ENCODE measurements around the gene HMG20A.
A peak's percentile ranks its signal among the peaks of the same experiment; 100 is the strongest.
"Not testable (repeated sequence)": the region's sequence is repeated elsewhere in the genome, so short reads cannot be mapped to it uniquely, and the experiment has no call there.

The HMG20A gene

DNA sequence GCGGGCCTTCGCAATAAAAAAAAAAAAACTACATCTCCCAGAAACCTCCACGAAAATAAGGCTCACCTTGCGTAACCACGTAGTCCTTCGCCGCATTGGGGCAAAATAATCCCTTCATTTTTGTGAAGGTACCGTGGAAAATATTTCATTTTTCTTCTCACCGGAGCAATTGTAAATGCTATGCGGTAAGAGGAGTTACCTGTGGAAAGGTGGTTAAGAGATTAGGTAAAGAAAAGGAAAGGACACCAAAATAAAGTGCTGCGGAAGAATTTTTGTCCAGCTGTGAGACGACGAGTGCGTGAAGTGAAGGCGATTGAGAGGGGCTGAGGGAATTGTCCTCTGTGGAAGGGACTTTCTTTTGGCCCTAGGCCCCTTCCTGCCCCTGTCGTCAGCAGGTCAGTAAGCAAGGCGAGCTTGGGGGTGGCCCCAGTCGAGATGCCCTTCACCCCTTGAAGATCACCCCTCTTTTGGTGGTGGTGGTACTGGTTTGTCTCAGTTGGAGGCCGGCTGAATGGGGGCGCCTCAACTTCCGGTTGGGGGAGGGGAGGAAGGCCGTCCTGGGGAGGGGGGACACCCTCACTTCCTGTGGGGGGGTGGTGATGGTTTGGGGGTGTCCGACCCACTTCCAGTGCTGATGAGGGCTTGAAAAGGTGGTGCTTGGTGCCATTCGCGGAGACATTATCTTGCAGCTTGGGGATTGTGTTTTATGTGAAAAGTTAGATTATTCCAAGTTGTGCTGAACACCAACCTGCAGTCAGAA is at the start of gene HMG20A:
TSS of gene HMG20A (plus strand) at position 279 of the 760 bp plus-strand sequence. CDS start 37,520 bp downstream, outside the sequence.
- DNase-seq (ENCODE audit: low spot score) = peak; percentile 87

DNA sequence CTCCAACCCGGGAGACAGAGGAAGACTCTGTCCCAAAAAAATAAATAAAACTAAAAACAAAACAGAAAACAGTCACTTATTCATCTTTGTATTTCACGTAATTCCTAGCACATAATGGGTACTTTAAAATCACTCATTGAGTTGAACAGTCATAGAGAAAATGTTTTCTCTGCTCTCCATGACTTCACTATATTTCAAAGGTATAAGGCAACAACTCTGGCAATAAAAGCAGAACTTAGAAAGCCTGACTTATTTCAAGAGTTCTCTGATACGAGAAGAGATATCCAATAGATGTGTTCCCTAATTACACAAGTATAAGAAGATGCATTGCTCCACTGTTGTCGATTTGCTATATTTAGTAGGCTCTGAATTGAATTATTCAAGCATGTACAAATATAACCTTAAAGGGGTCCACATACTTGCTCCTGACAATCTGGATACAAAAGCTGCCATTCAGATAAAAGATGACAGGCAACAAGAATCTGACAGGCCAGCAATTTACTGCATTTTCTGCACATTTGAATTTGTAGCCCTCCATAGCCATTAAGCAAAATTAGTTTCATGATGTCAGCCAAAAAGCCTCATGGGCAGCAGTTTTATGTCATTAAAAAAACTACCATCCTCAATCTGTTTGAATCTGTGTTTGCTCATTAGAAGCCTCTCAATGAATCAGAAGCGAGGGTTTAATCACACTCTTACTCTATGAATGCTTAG is 48.7 kb upstream of the HMG20A start:
- DNase-seq (ENCODE audit: low spot score) = no peak

DNA sequence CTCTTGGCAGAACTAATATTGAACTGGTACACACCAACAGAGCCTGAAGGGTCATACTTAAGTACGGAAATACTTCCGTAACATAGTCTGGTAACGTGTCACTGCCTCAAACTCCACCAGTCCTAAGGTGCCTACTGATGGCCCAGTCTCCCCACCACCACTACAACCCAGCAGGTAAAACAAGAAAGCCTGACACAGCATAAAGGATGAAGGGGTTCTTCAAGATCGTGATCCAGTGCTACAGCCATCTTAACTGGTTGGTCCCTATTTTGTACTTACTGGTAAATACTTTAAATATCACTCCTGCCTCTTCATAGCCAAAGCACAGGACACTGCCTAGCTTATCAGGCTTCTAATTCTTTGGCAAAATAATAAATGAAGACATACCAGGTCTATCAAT is 47.2 kb upstream of the HMG20A start:
- DNase-seq (ENCODE audit: low spot score) = no peak

DNA sequence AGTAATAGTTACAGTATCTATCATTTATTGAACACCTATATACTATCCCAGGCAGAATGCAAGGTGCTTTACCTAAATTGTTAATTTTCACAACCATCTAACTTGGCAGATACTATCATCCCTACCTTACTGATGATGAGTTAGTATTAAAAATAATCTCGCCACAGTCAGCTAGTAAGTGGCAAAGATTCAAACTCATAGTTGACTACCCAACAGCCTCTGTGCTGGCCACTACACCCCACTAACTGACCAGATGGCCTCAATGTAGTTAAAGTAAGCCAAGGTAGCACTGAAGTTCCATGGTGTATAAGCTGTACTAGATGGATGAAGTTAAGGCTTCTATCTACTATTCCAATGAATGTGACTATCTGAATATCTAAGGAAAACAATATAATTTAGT is 45.6 kb upstream of the HMG20A start:
- DNase-seq (ENCODE audit: low spot score) = no peak

GRCh38 chr15:77376770-77377169 is 43.9 kb upstream of the HMG20A start:
- DNase-seq (ENCODE audit: low spot score) = no peak

DNA sequence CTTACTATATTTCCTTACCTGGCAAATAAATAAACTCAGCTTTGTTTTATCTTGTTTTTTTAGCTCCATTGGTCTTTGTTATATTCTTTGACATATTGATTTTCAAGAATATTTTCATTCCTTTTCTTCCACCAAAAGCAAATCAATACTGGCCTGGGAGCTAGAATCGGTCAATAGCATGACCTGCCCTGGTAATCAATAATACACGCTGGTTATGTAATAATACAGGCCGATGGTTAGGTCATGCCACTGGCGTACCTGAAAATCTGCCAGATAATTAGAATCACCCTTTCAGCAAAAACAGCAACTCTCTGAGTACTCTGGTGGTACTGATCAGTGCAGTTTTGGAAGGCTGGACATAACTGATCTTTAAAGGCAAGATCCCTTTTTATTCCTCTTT is 40.7 kb upstream of the HMG20A start:
- no peak for DNase-seq (ENCODE audit: low spot score)

- DNase-seq (ENCODE audit: low spot score) = no peak
Observed at GRCh38 chr15:77384086-77384485, 36.6 kb upstream of the HMG20A start.

- DNase-seq (ENCODE audit: low spot score) = no peak
Observed at GRCh38 chr15:77384589-77385359, 35.9 kb upstream of the HMG20A start.

- DNase-seq (ENCODE audit: low spot score) = no peak
Observed at GRCh38 chr15:77386626-77387025, 34.1 kb upstream of the HMG20A start.

- DNase-seq (ENCODE audit: low spot score) = no peak
Observed at GRCh38 chr15:77387365-77388105, 33.2 kb upstream of the HMG20A start.

- DNase-seq (ENCODE audit: low spot score) = no peak
Observed at GRCh38 chr15:77391372-77391951, 29.2 kb upstream of the HMG20A start.

GRCh38 chr15:77392762-77393470 is 27.8 kb upstream of the HMG20A start:
- DNase-seq (ENCODE audit: low spot score) = no peak

DNA sequence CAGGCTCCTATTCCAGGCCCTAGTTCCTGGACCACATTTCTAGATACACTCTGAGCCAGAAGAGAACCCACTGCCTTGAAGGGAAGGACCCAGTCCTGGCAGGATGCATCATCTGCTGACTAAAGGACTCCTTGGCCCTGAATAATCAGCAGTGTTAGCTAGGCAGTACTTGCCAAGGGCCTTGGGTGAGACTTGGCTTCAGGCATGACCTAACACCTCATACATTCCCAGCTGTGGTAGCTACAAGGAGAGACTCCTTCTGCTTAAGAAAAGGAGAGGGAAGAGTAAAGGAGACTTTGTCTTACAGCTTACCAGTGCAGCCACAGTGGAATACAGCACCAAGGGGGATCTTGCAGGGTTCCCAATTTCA is 27.2 kb upstream of the HMG20A start:
- DNase-seq (ENCODE audit: low spot score) = peak; percentile 29

DNA sequence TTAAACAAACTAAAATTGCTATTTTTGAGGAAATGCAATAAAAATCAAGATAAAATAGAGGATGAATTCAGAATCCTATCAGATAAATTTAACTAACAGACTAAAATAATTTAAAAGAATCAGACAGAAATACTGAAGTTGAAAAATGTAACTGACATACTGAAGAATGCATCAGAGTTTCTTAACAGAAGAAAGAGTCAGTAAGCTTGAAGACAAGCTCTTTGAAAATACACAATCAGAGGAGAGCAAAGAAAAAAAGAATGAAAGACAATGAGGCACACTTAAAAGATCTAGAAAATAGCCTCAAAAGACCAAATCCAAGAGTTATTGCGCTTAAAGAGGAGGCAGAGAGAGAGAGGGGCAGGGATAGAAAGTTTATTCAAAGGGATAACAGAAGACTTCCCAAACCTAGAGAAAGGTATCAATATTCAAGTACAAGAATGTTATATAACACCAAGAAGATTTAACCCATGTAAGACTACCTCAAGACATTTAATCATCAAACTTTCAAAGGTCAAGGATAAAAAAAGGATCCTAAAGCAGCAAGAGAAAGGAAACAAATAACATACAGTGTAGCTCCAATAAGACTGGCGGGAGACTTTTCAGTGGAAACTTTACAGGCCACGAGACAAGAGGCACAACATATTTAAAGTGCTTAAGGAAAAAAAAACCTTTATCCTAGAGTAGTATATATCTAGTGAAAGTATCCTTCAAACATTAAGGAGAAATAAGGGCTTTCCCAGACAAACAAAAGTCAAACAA is 25.5 kb upstream of the HMG20A start:
- DNase-seq (ENCODE audit: low spot score) = no peak

- DNase-seq (ENCODE audit: low spot score) = no peak
Observed at GRCh38 chr15:77396692-77397091, 24.0 kb upstream of the HMG20A start.

GRCh38 chr15:77398927-77399326 is 21.8 kb upstream of the HMG20A start:
- no peak for DNase-seq (ENCODE audit: low spot score)

DNA sequence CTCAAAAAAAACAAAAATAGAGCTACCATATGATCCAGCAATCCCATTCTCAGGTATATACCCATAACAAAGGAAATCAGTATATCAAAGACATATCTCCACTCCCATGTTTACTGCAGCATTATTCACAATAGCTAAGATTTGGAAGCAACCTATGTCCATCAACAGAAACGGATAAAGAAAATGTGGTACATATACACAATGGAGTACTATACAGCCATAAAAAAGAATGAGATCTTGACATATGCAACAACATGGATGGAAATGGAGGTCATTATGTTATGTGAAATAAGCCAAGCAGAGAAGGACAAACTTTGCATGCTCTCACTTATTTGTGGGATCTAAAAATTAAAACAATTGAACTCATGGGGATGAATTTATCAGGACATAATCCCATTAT is 20.4 kb upstream of the HMG20A start:
- DNase-seq (ENCODE audit: low spot score) = no peak

- peak; percentile 16 for DNase-seq (ENCODE audit: low spot score)
Observed at GRCh38 chr15:77402740-77403379, 17.8 kb upstream of the HMG20A start.

- DNase-seq (ENCODE audit: low spot score) = not testable (repeated sequence)
Observed at GRCh38 chr15:77406173-77406759, 14.4 kb upstream of the HMG20A start.

Measured in RKO (cell line).